Renal cortex interstitium (tissue), 11 donors: ENCODE results near the gene ATIC. TPM values are rescaled to one million over a fixed set of nuclear protein-coding genes. Genes with fewer than 3 reads are reported as not detected.
"Not testable (repeated sequence)": the region's sequence is repeated elsewhere in the genome, so short reads cannot be mapped to it uniquely, and the experiment has no call there.

Experiments
- DNase-seq, 11 donors: peaks; one replicate each; pipeline ENCODE4 v3.0.0-alpha.2; 2013; ENCODE audit warnings: low read depth in 9 of 11, low spot score in 4 of 11; ENCODE audit errors: extremely low read depth in 1 of 11
- polyA plus RNA-seq, 3 donors: library from polyadenylated mRNA; unstranded; fragments of 120-200 nt; gene quantifications; one replicate each; pipeline ENCODE4 v1.2.1, GENCODE V29; 2013; ENCODE audit not compliant: insufficient read length in 3 of 3

ATIC gene
- polyA plus RNA-seq, 3 donors = 133 to 150 (median 137) TPM

DNA sequence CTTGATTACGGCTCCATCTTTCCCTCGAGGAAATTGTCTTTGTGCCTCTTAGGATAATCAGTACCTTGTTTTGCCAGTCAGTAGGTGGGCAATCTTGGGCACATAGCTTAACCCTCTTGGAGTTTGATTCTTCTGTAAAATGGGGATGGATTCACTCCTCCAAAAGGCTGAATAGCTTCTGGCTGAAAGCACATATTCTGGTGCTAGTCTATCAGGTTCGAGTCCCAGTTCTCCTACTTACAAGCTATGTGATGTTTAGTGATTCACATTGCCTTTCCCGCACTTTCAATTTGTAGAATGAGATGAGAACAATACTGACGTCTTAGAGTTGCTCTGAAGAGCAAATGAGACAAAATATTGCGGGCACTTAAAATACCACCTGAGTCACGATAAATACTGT lies 43.9 kb downstream of the ATIC start:
- no peak for DNase-seq

GRCh38 chr2:215356334-215356947 lies 44.6 kb downstream of the ATIC start:
- DNase-seq = no peak

DNA sequence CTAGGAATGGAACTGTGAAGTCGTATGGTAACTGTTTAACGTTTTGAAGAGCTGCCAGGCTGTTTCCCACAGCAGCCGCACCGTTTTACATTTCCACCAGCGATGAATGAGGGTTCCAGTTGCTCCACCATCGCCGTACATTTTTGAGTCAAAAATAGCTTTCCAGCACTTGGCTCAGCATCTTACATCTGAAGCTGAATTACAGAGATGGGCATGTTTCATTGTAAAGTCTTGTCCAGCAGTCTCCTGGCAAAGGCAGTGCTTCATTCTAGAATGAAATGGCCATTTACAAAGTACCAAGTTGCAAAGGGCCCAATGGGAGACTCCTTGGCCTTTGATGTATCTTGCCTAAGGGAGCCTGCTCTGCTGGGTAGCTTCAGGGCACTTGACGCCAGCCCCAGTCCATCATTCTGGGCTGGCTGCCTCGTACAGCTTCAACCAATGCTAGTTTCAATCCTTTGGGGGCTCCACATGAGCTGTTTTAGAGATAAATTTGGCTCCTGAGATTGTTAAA lies 45.1 kb downstream of the ATIC start:
- DNase-seq = no peak

DNA sequence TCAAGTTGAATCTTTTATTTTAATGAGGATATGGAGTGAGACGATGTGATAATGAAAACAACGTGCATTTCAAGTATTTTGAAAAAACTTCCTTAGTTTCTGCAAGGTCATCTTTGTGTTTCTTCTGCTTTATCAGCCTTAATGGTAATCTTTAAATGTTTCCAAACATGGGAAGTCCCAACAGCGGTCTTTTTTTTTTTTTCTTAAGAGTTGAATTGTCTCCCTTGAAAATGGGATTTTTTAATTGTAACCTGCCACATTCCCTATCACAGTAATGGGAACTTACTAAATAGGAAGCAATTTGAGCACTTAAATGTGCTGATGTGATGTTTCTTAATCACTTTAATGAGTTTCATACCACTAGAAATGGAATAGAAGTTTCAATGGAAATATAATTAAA lies 45.8 kb downstream of the ATIC start:
- DNase-seq = no peak

GRCh38 chr2:215358312-215358845 lies 46.5 kb downstream of the ATIC start:
- no peak for DNase-seq

- DNase-seq = no peak
Measured at GRCh38 chr2:215358891-215359575, 47.2 kb downstream of the ATIC start.

GRCh38 chr2:215359576-215359922 lies 47.7 kb downstream of the ATIC start:
- DNase-seq = no peak

DNA sequence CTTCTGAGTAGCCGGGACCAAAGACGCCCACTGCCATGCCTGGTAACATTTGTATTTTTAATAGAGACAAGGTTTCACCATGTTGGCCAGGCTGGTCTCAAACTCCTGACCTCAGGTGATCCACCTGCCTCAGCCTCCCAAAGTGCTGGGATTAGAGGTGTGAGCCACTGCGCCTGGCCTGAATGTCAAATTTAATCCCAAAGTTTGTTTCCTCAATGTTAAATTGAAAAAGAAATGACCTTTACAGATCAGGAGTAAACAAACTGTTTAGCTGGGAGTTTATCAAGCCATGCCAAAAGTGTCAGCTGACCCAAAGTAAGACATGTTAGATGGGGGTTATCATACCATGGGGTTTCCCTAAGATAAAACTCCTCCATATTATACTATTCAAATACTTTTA lies 48.2 kb downstream of the ATIC start:
- DNase-seq = not testable (repeated sequence)

DNA sequence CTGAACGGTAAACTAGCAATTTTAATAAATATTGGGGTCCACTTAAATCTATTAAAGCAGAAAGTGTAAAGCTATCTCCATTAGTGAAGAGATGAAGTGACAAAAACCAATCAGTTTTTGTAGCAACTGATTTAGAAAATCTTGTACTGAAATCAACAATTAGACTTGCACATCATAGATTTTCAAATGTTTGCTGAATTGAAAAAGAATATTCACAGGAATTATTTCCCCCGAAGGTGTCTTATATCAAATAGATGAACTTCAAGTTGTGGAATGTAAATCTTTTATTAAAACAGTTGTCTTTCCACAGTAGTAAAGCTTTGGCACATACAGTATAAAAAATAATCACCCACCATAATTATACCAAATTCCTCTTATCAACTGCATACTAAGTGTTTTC lies 48.7 kb downstream of the ATIC start:
- no peak for DNase-seq

- no peak for DNase-seq
Measured at GRCh38 chr2:215361211-215361875, 49.5 kb downstream of the ATIC start.

GRCh38 chr2:215361876-215362561 lies 50.2 kb downstream of the ATIC start:
- DNase-seq = no peak

DNA sequence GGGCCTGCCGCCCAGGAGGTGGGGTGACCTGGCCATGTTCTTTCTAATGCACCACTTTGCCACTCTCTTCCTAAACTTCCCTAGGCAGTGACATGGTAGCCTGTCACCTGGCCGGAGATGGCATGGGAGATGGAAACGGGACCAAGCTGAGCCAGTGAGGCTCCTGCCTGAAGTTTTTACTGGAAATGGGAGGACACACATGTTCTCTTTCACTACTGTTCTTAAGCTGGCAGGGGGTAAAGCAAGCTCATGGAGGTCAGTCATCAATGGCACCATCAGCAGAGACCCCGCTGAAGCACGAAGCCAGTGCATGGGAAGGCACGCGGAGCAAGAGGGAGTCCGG lies 50.7 kb downstream of the ATIC start:
- no peak for DNase-seq

DNA sequence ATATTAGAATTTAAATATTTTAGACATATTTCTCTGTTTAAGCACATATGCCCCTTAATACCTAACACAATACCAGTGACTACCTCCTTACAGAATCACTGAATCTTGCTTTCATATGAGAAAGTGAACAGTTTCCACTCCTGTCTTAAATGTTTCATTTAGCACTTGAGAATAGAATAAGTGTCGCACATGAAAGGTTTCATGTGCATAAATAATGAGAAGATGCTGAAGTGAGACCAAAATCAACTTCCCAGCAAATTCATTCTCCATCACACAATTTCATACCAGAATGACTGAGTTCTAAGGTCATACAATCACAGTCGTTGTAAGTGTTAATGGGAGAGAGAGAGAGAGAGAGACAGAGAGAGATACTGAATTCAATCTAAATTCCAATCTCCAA lies 51.2 kb downstream of the ATIC start:
- no peak for DNase-seq

- no peak for DNase-seq
Measured at GRCh38 chr2:215363461-215364156, 51.8 kb downstream of the ATIC start.

DNA sequence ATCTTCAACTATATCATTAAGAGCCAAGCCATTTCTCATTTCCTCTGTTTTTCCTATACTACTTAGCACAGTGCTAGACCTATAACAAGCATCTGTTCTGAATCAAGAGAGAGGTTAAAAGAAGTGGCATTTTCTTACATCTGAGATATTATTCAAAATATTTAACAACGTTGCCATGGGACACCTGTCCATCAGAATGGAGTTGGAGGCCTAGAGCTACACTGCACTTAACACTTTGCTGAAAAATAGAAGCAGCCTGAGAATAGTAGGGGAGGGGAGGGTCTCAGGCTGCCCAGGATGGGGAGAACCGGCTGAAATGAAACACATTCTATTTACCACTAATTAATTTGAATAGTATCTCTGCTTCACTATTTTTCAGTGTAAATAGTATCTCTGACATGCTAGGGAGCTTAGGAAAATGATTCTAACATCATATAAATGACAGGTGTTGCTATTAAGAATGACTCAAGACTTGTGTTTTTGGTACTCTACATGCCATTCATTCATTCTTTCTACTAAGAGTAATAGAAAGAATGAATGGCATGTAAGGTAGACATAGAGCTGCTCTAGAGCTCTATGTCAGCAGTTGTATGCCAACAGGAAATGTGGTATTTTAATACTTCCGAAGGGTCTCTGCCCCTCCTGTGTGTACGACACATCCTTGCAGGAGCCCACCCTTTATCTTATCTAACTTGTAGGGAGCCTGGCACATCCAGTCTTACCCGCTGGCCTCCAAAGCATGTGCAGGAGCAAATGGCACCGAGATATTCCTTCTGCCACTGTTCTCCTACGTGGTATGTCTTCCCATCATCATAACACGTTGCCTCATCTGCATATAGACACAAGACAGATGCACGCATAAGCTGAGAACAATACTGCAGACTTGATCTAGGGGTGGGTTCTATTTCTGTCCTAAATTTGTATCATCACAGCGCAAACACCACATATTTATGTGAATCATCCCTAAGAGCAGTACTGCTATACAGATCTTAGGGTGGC lies 52.6 kb downstream of the ATIC start:
- DNase-seq = no peak

GRCh38 chr2:215365184-215365658 lies 53.4 kb downstream of the ATIC start:
- DNase-seq = no peak

DNA sequence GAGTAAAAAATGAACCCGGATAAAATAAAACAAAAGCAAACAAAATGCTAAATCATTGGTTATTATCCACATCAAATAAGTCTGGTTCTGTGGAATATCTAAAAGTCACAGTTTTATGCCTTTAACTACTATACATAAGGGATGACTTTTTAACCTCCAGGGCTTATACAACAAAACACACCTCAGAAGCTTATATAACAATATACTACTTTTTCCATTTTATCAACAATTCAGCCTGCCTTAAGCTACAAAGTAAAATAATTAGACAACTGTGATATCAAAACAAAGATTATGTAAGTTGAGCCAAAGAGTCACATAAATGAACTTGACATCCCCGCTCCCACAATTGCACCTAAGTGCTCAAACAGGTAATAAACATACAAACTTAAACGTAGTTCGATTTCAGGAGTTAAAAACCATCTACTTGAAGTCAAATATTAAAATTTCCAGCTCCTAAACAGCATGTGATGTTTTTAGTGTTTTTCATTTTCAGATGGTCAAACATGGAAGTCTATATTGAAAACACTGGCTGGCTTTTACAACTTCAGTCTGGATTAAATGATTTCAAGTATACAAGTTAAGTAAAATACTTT lies 54.7 kb downstream of the ATIC start:
- no peak for DNase-seq
